Common myeloid progenitor, CD34-positive (primary cell): ENCODE data around the gene KDM2B.

Experiments
- CTCF ChIA-PET: fragments of 350-600 bp; sonication (Branson Sonifier 250); formaldehyde crosslinking; loops from one replicate; lab custom pipeline; 2021; ENCODE audit warnings: antibody characterized with exemption; lab: Charles Lee
- POLR2A ChIA-PET: fragments of 350-600 bp; sonication (Branson Sonifier 250); formaldehyde crosslinking; loops from one replicate; lab custom pipeline; 2021; ENCODE audit warnings: antibody characterized with exemption; lab: Charles Lee
- DNase-seq, 3 donors: peaks; one replicate each; pipeline versions ENCODE4 v3.0.0 to v3.0.0-alpha.2; 2013
- H3K27ac ChIP-seq, 2 experiments: 1 replicate in 1 of 2; 2 replicates in 1 of 2; pipeline ENCODE4 v1.7.0; 2013; ENCODE audit warnings: inconsistent platforms in 2 of 2, low read length in 2 of 2, mild to moderate bottlenecking in 2 of 2, low read depth in 1 of 2, moderate library complexity in 1 of 2; ENCODE audit not compliant: severe bottlenecking in 2 of 2, insufficient read depth in 1 of 2, poor library complexity in 1 of 2
- H3K27me3 ChIP-seq, 5 experiments: replicated peaks in 2 of 5; 1 replicate in 3 of 5; 2 replicates in 2 of 5; pipeline versions ENCODE4 v1.6.1 to v1.7.0; 2013; ENCODE audit warnings: low read length in 4 of 5, mild to moderate bottlenecking in 2 of 5, moderate library complexity in 2 of 5, inconsistent platforms in 1 of 5; ENCODE audit not compliant: insufficient read depth in 5 of 5, control insufficient read depth in 4 of 5
- H3K36me3 ChIP-seq, 4 experiments: 1 replicate in 2 of 4; 2 replicates in 2 of 4; pipeline versions ENCODE4 v1.6.1 to v1.7.0; 2013; ENCODE audit warnings: low read length in 3 of 4, control low read depth in 1 of 4, mild to moderate bottlenecking in 1 of 4; ENCODE audit not compliant: control insufficient read depth in 4 of 4, insufficient read depth in 4 of 4
- H3K4me1 ChIP-seq, 4 experiments: 1 replicate in 3 of 4; 2 replicates in 1 of 4; pipeline versions ENCODE4 v1.6.1 to v1.7.1; 2013; ENCODE audit warnings: low read length in 3 of 4, mild to moderate bottlenecking in 3 of 4, control low read depth in 1 of 4, inconsistent platforms in 1 of 4, moderate library complexity in 1 of 4; ENCODE audit not compliant: control insufficient read depth in 4 of 4, insufficient read depth in 4 of 4; ENCODE audit errors: control extremely low read depth in 1 of 4
- H3K4me3 ChIP-seq, 7 experiments: 1 replicate in 4 of 7; 2 replicates in 3 of 7; pipeline versions ENCODE4 v1.5.1 to v1.7.0; 2013; ENCODE audit warnings: mild to moderate bottlenecking in 7 of 7, low read length in 6 of 7, moderate library complexity in 6 of 7, inconsistent platforms in 2 of 7, low read depth in 2 of 7, control low read depth in 1 of 7; ENCODE audit not compliant: insufficient read depth in 4 of 7, control insufficient read depth in 1 of 7; ENCODE audit errors: extremely low read depth in 1 of 7
- H3K9me3 ChIP-seq, 5 experiments: 1 replicate in 4 of 5; 2 replicates in 1 of 5; pipeline versions ENCODE4 v1.6.1 to v1.7.1; 2013; ENCODE audit warnings: low read length in 4 of 5, mild to moderate bottlenecking in 2 of 5, inconsistent platforms in 1 of 5, low read depth in 1 of 5, moderate library complexity in 1 of 5; ENCODE audit not compliant: control insufficient read depth in 4 of 5, insufficient read depth in 2 of 5; ENCODE audit errors: control extremely low read depth in 1 of 5
- WGBS: methylation state at CpG from one replicate; pipeline ENCODE4 v1.1.5; 2013; ENCODE audit not compliant: insufficient coverage; 5-methylcytosine and 5-hydroxymethylcytosine counted together

The KDM2B gene

DNA sequence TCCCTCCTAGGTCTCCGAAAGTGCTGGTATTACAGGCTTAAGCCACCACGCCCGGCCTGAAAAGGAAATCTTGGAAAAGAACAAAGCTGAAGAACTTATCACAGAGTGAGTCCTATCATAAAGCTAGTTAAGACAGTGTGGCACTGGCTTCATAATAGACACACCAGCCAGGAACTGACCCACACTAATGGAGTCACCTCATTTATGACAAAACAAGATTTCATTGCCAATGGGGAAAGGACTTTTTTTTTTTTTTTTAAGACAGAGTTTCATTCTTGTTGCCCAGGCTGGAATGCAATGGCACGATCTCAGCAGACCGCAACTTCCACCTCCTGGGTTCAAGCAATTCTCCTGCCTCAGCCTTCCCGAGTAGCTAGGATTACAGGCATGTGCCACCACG is 15.7 kb downstream of the KDM2B start:
- no peaks in the 10 kb centered on the region for H3K9me3 ChIP-seq
- CTCF ChIA-PET, result interaction anchor here (0.7 to 3.5 kb wide), 4 partner anchors 8 to 20 kb away, joined by 3 to 17 read pairs (median 6); no protein-coding TSS in a partner anchor
- H3K36me3 ChIP-seq, result peaks cover 0 to 16% (median 8%) of the 10 kb centered on the region in 4 experiments
- no peaks in the 10 kb centered on the region for H3K4me1 ChIP-seq
- POLR2A ChIA-PET, result no interaction called here
- no peak overlapping the region for H3K27ac ChIP-seq
- no peak for DNase-seq
- no peaks in the 10 kb centered on the region for H3K27me3 ChIP-seq
- H3K4me3 ChIP-seq, result no peak overlapping the region
- WGBS, result 100% methylated on average over 4 of the region's 7 CpGs

DNA sequence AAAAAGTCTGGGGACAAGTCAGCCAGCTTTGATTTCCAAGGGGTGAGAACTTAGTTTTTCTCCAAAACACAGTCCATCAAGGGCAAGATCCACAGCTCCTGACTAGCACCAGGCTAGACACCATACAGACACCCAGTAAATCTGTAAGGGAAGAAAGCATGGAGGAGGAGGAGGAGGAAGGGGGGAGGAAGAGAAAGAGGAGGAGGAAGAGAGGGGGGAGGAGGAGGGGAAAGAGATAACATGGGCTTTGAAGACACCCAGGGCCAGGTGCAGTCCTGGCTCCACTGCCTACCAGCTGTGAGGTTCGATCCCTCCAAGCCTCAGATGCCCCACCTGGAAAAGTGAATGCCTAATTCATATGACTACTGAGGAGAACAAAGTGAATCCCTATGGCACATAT is 18.3 kb downstream of the KDM2B start:
- POLR2A ChIA-PET, result interaction anchor here (0.9 kb wide), 2 partner anchors 33 to 71 kb away, joined by 3 to 7 read pairs; no protein-coding TSS in a partner anchor
- WGBS, result 91% methylated on average over 1 of the region's 1 CpG

DNA sequence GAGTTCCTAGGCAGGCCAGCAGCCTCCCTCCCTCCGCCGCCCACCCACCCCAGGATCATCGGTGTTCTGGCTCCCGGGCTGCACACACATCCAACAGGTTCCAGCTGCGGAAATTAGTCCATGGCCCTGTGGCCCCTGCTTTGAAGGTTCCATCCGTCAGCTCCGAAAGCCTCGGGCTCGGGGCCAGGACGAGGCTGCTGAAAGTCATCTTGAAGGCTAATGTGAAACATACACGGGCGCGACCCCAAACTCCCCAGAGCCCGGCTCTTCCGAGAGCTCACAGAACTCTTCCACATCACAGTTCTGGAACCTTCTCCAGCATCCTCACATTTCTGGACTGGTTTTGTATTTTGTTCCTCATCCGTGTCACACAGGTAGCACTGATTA is 19.8 kb downstream of the KDM2B start:
- no peaks in the 10 kb centered on the region for H3K4me1 ChIP-seq
- CTCF ChIA-PET, result interaction anchor here (1.0 to 11.0 kb wide), 3 partner anchors 12 to 108 kb away, joined by 5 to 94 read pairs (median 36); partner anchors contain the start of genes MORN3 and ORAI1
- no peak overlapping the region for H3K4me3 ChIP-seq
- no peak overlapping the region for H3K27ac ChIP-seq
- no peaks in the 10 kb centered on the region for H3K9me3 ChIP-seq
- peaks cover 0 to 16% (median 3%) of the 10 kb centered on the region in 4 experiments for H3K36me3 ChIP-seq
- POLR2A ChIA-PET, result no interaction called here
- 97% methylated on average over 13 of the region's 16 CpGs for WGBS
- no peak for DNase-seq
- H3K27me3 ChIP-seq, result no peaks in the 10 kb centered on the region

More for the DNA sequence above, 18.3 kb downstream of the KDM2B start:
- Histone ChIP-seq H3K27ac (no peak overlapping the region), H3K36me3 (peaks cover 0 to 16% (median 3%) of the 10 kb centered on the region in 4 experiments), H3K4me3 (no peak overlapping the region), H3K9me3 (no peaks in the 10 kb centered on the region), H3K27me3 (no peaks in the 10 kb centered on the region), H3K4me1 (no peaks in the 10 kb centered on the region)
- CTCF ChIA-PET, result interaction anchor here (0.7 to 1.7 kb wide), 3 partner anchors 13 to 122 kb away, joined by 3 to 6 read pairs (median 3); no protein-coding TSS in a partner anchor
- DNase-seq, result no peak

DNA sequence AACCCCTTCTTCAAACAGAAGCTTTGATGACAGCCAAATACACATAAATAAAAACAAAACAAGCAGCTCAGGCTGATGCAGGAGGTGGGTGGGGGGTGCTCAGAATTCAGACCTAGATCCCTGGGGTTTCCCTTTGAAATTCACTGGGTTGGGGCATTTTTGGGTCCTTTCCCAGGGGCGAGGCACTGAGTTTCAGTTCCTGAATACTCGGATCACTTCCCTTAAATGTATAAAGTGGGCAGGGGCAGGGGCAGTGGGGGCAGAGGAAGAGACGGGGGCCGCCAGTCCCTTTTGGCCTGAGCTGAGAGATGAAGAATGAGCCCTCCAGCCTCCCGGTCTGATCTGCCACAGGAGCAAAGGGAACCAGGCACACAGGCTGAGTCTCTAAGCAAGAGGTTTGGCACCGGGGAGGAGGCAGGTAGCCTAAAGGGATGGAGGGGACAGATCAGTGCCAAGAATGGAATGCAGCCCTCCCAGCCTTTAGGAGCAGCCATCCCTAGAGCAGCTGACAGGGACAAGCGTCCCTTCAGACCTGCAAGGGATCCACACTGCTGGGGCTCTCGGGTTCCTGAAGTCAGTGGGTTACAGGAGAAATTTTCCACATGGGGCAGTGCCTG is 20.3 kb downstream of the KDM2B start:
- POLR2A ChIA-PET, result no interaction called here
- H3K4me3 ChIP-seq, result no peak overlapping the region
- no peaks in the 10 kb centered on the region for H3K4me1 ChIP-seq
- peaks cover 0 to 16% (median 3%) of the 10 kb centered on the region in 4 experiments for H3K36me3 ChIP-seq
- CTCF ChIA-PET, result interaction anchor here (1.0 to 11.0 kb wide), 4 partner anchors 12 to 109 kb away, joined by 3 to 94 read pairs (median 20); partner anchors contain the start of genes MORN3 and ORAI1
- no peaks in the 10 kb centered on the region for H3K27me3 ChIP-seq
- H3K9me3 ChIP-seq, result no peaks in the 10 kb centered on the region
- WGBS, result 92% methylated on average over 5 of the region's 8 CpGs
- H3K27ac ChIP-seq, result no peak overlapping the region
- DNase-seq, result peak in 1 of 3 donors; percentile 27

DNA sequence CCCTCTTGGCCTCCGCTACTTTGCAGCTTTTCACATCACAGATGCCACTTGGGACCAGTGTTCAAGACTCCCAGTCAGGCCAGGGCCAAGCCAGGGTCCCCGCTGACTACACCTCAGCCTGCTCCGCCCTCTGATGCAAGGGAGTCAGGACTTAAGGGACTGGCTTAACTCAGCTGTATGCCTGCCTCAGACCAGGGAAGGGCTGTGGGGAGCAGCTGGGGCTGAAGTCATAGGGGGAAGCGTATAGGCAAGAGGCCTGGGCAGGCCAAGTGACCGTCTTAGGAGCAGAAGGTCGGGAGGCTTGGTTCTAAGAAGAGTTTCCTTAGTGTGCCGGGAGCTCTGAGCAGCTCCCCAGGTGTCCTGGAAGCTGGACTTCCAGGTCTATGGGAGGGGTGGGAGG is 21.9 kb downstream of the KDM2B start:
- no peaks in the 10 kb centered on the region for H3K4me1 ChIP-seq
- no peak overlapping the region for H3K4me3 ChIP-seq
- H3K27ac ChIP-seq, result no peak overlapping the region
- WGBS, result 92% methylated on average over 6 of the region's 7 CpGs
- H3K27me3 ChIP-seq, result no peaks in the 10 kb centered on the region
- ChIA-PET CTCF (interaction anchor here (0.9 to 11.0 kb wide), 6 partner anchors 10 to 110 kb away, joined by 3 to 94 read pairs (median 4); partner anchors contain the start of genes MORN3 and ORAI1), POLR2A (no interaction called here)
- no peak for DNase-seq
- H3K9me3 ChIP-seq, result no peaks in the 10 kb centered on the region
- H3K36me3 ChIP-seq, result peaks cover 0 to 16% (median 2%) of the 10 kb centered on the region in 4 experiments

DNA sequence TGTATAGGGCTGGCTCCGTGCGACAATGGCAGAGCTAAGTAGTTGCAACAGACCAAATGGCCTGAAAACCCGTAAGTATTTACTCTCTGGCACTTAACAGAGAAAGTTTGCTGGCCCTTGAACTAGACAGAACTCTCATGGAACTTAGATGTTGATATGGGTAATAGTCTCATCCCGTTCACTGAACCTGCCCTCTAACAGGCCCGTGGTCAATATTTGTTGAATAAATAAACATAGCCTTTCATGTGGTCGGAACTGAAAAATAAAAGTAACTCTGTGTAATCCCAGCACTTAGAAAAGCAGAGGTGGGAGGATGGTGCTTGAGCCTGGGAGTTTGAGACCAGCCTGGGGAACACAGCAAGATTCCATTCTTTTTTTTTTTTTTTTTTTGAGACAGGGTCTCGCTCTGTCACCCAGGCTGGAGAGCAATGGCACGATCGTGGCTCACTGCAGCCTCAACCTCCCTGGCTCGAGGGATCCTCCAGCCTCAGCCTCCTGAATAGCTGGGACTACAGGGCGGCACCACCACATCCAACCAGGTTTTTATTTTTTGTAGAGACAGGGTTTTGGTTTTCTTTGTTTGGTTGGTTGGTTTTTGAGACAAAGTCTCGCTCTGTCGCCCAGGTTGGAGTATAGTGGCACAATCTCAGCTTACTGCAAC is 29.7 kb downstream of the KDM2B start:
- no peak for DNase-seq
- POLR2A ChIA-PET, result no interaction called here
- 90% methylated on average over 8 of the region's 13 CpGs for WGBS
- H3K36me3 ChIP-seq, result peaks cover 0 to 25% (median 12%) of the 10 kb centered on the region in 4 experiments
- CTCF ChIA-PET, result interaction anchor here (0.8 to 11.0 kb wide), 11 partner anchors 9 to 240 kb away, joined by 3 to 150 read pairs (median 10); partner anchors contain the start of genes MORN3 and ORAI1
- peaks cover 0 to 13% (median 8%) of the 10 kb centered on the region in 4 experiments for H3K4me1 ChIP-seq
- H3K4me3 ChIP-seq, result no peak overlapping the region
- no peak overlapping the region for H3K27ac ChIP-seq
- no peaks in the 10 kb centered on the region for H3K27me3 ChIP-seq
- no peaks in the 10 kb centered on the region for H3K9me3 ChIP-seq
